IPS-NIHi7 (cell line): ENCODE data around the gene SCN11A.
"Not testable (repeated sequence)": the region's sequence is repeated elsewhere in the genome, so short reads cannot be mapped to it uniquely, and the experiment has no call there.

Experiments
- DNase-seq: peaks from one replicate; pipeline ENCODE4 v3.0.0; 2012; ENCODE audit warnings: mixed read lengths; ENCODE audit errors: extremely low spot score

The SCN11A gene

GRCh38 chr3:39065197-39065596 is 13.5 kb upstream of the SCN11A start:
- DNase-seq: peak; percentile 76

GRCh38 chr3:39064646-39065045 is 12.9 kb upstream of the SCN11A start:
- no peak for DNase-seq

- no peak for DNase-seq
These were observed 11.4 kb upstream of the SCN11A start for GRCh38 chr3:39063143-39063542.

- DNase-seq: no peak
These were observed 10.4 kb upstream of the SCN11A start for GRCh38 chr3:39062180-39062579.

- not testable (repeated sequence) for DNase-seq
These were observed 9.5 kb upstream of the SCN11A start for GRCh38 chr3:39061228-39061627.

- DNase-seq: no peak
These were observed 4.4 kb upstream of the SCN11A start for GRCh38 chr3:39056151-39056550.

- DNase-seq: no peak
These were observed 2.0 kb upstream of the SCN11A start for GRCh38 chr3:39053696-39054095.

GRCh38 chr3:39052583-39052982 is 839 bp upstream of the SCN11A start:
- no peak for DNase-seq

GRCh38 chr3:39050029-39050428 is 1.7 kb downstream of the SCN11A start:
- no peak for DNase-seq

- DNase-seq: no peak
These were observed 13.6 kb downstream of the SCN11A start for GRCh38 chr3:39038165-39038564.

- DNase-seq: no peak
These were observed 22.2 kb downstream of the SCN11A start for GRCh38 chr3:39029556-39029955.

GRCh38 chr3:39028546-39028945 is 23.2 kb downstream of the SCN11A start:
- DNase-seq: no peak

- DNase-seq: no peak
These were observed 26.3 kb downstream of the SCN11A start for GRCh38 chr3:39025222-39025970.

GRCh38 chr3:39024497-39024896 is 27.2 kb downstream of the SCN11A start:
- DNase-seq: no peak

- no peak for DNase-seq
These were observed 29.5 kb downstream of the SCN11A start for GRCh38 chr3:39022286-39022630.

- no peak for DNase-seq
These were observed 30.1 kb downstream of the SCN11A start for GRCh38 chr3:39021465-39022285.

GRCh38 chr3:39021029-39021428 is 30.7 kb downstream of the SCN11A start:
- no peak for DNase-seq

- DNase-seq: no peak
These were observed 32.4 kb downstream of the SCN11A start for GRCh38 chr3:39019299-39019698.

- DNase-seq: no peak
These were observed 36.3 kb downstream of the SCN11A start for GRCh38 chr3:39015418-39015817.

- no peak for DNase-seq
These were observed 37.7 kb downstream of the SCN11A start for GRCh38 chr3:39013921-39014509.

GRCh38 chr3:39013289-39013688 is 38.5 kb downstream of the SCN11A start:
- peak; percentile 73 for DNase-seq

- DNase-seq: no peak
These were observed 40.5 kb downstream of the SCN11A start for GRCh38 chr3:39011191-39011736.

GRCh38 chr3:39005295-39005694 is 46.4 kb downstream of the SCN11A start:
- DNase-seq: no peak
